ENCODE results near the gene ZNF526. TPM values are rescaled to one million over a fixed set of nuclear protein-coding genes. Genes with fewer than 3 reads are reported as not detected.
A peak's percentile ranks its signal among the peaks of the same experiment; 100 is the strongest.

The ZNF526 gene
- total RNA-seq, 2 experiments from 2014 or later = 5.0 to 6.2 TPM

DNA sequence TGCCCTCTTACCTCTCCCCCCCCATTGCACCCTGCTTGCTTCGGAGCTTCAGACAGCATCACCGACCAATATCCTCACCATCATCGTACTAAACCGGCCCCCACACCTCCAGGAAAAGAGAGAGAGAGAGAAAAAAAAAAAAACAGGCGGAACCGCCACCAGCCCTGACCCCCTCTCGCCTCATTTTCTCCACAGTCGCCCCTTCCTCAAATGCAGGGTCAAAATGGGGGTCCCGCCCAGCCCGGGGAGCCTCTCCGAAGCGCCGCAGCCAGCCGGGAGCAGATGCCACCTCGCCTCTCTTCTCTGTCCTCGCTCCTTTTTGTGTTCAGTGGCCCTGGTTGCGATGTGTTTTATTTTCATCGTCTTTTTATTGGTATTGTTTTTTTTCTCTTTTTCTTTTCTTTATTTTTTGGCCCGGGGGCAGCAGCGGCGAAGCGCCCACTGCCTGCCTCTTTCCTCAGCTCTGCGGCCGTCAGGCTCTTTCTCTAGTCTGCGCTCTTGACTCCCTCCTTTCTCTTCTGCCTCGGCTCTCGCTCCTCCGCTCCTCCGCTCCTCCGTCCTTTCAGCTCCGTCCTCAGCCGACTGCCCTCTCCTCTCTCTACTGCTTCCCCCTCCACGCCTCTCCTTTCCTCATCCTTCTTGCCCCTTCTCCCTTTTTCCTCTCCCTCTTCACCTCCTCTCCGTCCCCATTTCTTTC, 44.0 kb upstream of the ZNF526 start:
- H3K4me3 Mint-ChIP-seq = peak overlapping the region; percentile 89

DNA sequence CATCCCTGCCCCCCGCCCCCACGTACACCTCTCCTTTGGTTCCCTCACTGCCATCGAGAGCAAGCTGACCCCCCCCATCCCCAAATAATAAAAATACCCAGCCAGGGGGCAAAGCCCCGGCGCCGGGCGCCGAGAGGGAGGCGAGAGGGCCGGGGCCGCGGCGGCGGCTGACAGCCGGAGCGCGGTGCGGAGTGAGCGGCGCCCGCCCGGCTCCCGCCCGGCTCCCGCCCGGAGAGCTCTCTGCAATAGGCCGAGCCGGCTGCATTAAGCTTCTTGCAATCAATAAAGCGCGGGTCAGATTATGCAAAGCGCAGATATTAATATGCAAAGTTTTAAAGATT, 43.5 kb upstream of the ZNF526 start:
- peaks cover 35% of the 10 kb centered on the region for H3K27me3 Mint-ChIP-seq
- Histone ChIP-seq H3K27me3 (ENCODE audit: control insufficient read depth in 1 of 2, insufficient read depth in 2 of 2, low read length in 2 of 2) (peaks cover 36 to 37% of the 10 kb centered on the region in 2 experiments), H3K4me1 (ENCODE audit: insufficient read depth, low read length) (peaks cover 34% of the 10 kb centered on the region), H3K4me3 (ENCODE audit: low read length) (peak overlapping the region; percentile 56), H3K36me3 (ENCODE audit: insufficient read depth, low read length) (no peaks in the 10 kb centered on the region), H3K9me3 (ENCODE audit: control insufficient read depth in 1 of 2, insufficient read depth in 1 of 2, low read length in 2 of 2) (no peaks in the 10 kb centered on the region), H3K27ac (ENCODE audit: low read depth in 1 of 2, low read length in 2 of 2) (no peak overlapping the region)
- ChIA-PET POLR2A (interaction anchor here (0.9 to 2.5 kb wide), 10 partner anchors 9 to 68 kb away, joined by 3 to 19 read pairs (median 4); partner anchors contain the start of gene GSK3A), CTCF (interaction anchor here (0.7 to 2.7 kb wide), 16 partner anchors 9 to 264 kb away, joined by 3 to 9 read pairs (median 4); partner anchors contain the start of genes GSK3A and POU2F2)
- no peak overlapping the region for H3K27ac Mint-ChIP-seq
- H3K4me3 Mint-ChIP-seq = peak overlapping the region; percentile 89
- TF ChIP-seq, protein P1, sequence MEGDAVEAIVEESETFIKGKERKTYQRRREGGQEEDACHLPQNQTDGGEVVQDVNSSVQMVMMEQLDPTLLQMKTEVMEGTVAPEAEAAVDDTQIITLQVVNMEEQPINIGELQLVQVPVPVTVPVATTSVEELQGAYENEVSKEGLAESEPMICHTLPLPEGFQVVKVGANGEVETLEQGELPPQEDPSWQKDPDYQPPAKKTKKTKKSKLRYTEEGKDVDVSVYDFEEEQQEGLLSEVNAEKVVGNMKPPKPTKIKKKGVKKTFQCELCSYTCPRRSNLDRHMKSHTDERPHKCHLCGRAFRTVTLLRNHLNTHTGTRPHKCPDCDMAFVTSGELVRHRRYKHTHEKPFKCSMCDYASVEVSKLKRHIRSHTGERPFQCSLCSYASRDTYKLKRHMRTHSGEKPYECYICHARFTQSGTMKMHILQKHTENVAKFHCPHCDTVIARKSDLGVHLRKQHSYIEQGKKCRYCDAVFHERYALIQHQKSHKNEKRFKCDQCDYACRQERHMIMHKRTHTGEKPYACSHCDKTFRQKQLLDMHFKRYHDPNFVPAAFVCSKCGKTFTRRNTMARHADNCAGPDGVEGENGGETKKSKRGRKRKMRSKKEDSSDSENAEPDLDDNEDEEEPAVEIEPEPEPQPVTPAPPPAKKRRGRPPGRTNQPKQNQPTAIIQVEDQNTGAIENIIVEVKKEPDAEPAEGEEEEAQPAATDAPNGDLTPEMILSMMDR (IDR thresholded peaks at IDR 0.05) = no peak
- DNase-seq (no peak), ATAC-seq (ENCODE audit: poor library complexity) (peak; percentile 29)
- H3K9me3 Mint-ChIP-seq = no peaks in the 10 kb centered on the region
- peaks cover 21% of the 10 kb centered on the region for H3K4me1 Mint-ChIP-seq (ENCODE audit: low read depth)
- no peaks in the 10 kb centered on the region for H3K36me3 Mint-ChIP-seq (ENCODE audit: low read depth)
- intact Hi-C loops (cut with DNase I, micrococcal nuclease) = loop anchor here (5.0 kb wide), 1 partner anchor 41 kb away; the partner anchor contains the start of gene DEDD2 (in 2 of the 2)

More for the DNA sequence above, 44.0 kb upstream of the ZNF526 start:
- TF ChIP-seq, protein P1 (IDR thresholded peaks at IDR 0.05) = no peak
- intact Hi-C loops (cut with DNase I, micrococcal nuclease) = loop anchor here (5.0 kb wide), 1 partner anchor 41 kb away; the partner anchor contains the start of gene DEDD2 (in 2 of the 2)
- Histone ChIP-seq H3K27me3 (ENCODE audit: control insufficient read depth in 1 of 2, insufficient read depth in 2 of 2, low read length in 2 of 2) (peaks cover 36 to 37% of the 10 kb centered on the region in 2 experiments), H3K9me3 (ENCODE audit: control insufficient read depth in 1 of 2, insufficient read depth in 1 of 2, low read length in 2 of 2) (no peaks in the 10 kb centered on the region), H3K4me1 (ENCODE audit: insufficient read depth, low read length) (peaks cover 34% of the 10 kb centered on the region), H3K4me3 (ENCODE audit: low read length) (peak overlapping the region; percentile 56), H3K36me3 (ENCODE audit: insufficient read depth, low read length) (no peaks in the 10 kb centered on the region), H3K27ac (ENCODE audit: low read depth in 1 of 2, low read length in 2 of 2) (no peak overlapping the region)
- Mint-ChIP-seq H3K36me3 (ENCODE audit: low read depth) (no peaks in the 10 kb centered on the region), H3K27me3 (peaks cover 35% of the 10 kb centered on the region), H3K27ac (no peak overlapping the region), H3K4me1 (ENCODE audit: low read depth) (peaks cover 21% of the 10 kb centered on the region), H3K9me3 (no peaks in the 10 kb centered on the region)
- CTCF ChIA-PET = interaction anchor here (0.6 to 2.7 kb wide), 17 partner anchors 10 to 264 kb away, joined by 3 to 9 read pairs (median 4); partner anchors contain the start of genes GSK3A and POU2F2
- peak in 4 of 14 experiments; percentile 28 to 45 (median 40) for DNase-seq
- no peak for ATAC-seq (ENCODE audit: poor library complexity)
- POLR2A ChIA-PET = interaction anchor here (0.6 to 2.5 kb wide), 10 partner anchors 9 to 69 kb away, joined by 3 to 19 read pairs (median 4); partner anchors contain the start of gene GSK3A

DNA sequence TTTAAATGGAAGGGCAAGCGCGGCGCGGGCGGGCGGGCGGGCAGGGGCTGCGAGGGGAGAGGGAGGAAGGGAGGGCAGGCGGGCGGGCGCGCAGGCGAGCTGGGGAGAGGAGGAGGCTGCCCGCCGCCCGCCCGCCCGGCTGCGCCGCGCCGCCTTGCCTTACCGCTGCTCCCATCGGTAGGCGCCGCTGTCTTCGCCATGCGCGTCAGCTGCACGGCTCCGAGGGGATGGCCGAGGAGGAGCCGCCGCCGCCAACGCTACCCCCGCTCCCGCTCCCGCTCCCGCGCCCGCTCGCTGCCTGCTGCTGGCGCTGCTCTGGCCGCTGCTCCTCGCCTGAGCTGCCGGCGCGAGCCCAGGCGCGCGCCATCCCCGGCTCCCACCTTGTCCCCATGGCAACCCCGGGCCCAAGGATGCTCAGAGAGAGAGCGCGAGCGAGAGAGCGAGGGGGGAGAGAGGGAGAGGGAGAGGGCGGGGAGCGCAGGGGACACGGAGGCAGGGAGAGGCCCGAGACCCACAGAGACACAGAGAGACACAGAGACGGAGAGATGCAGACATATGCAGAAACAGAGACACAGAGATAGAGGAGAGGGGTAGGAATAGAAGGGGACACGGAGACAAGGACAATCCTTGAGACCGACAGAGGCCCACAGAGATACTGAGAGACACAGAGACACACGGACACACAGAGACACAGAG, 43.0 kb upstream of the ZNF526 start:
- DNase-seq (peak; percentile 61 to 91 (median 72)), ATAC-seq (ENCODE audit: poor library complexity) (peak; percentile 95)
- no peak overlapping the region for H3K4me3 Mint-ChIP-seq
- no peaks in the 10 kb centered on the region for H3K9me3 ChIP-seq (ENCODE audit: control insufficient read depth in 1 of 2, insufficient read depth in 1 of 2, low read length in 2 of 2)
- peak overlapping the region; percentile 56 for H3K4me3 ChIP-seq (ENCODE audit: low read length)
- H3K36me3 Mint-ChIP-seq (ENCODE audit: low read depth) = no peaks in the 10 kb centered on the region
- no peak overlapping the region for H3K27ac Mint-ChIP-seq
- H3K36me3 ChIP-seq (ENCODE audit: insufficient read depth, low read length) = no peaks in the 10 kb centered on the region
- H3K4me1 Mint-ChIP-seq (ENCODE audit: low read depth) = peaks cover 25% of the 10 kb centered on the region
- peaks cover 36 to 37% of the 10 kb centered on the region in 2 experiments for H3K27me3 ChIP-seq (ENCODE audit: control insufficient read depth in 1 of 2, insufficient read depth in 2 of 2, low read length in 2 of 2)
- H3K9me3 Mint-ChIP-seq = no peaks in the 10 kb centered on the region
- peaks cover 35% of the 10 kb centered on the region for H3K27me3 Mint-ChIP-seq
- ChIA-PET CTCF (interaction anchor here (0.7 to 2.7 kb wide), 16 partner anchors 9 to 263 kb away, joined by 3 to 9 read pairs (median 4); partner anchors contain the start of genes GSK3A and POU2F2), POLR2A (interaction anchor here (0.9 to 2.5 kb wide), 10 partner anchors 8 to 68 kb away, joined by 3 to 19 read pairs (median 4); partner anchors contain the start of gene GSK3A)
- TF ChIP-seq, protein P1 (IDR thresholded peaks at IDR 0.05) = peak; percentile 35
- peaks cover 34% of the 10 kb centered on the region for H3K4me1 ChIP-seq (ENCODE audit: insufficient read depth, low read length)
- no peak overlapping the region for H3K27ac ChIP-seq (ENCODE audit: low read depth in 1 of 2, low read length in 2 of 2)
- intact Hi-C loops (cut with DNase I, micrococcal nuclease) = loop anchor here (5.0 kb wide), 1 partner anchor 40 kb away; the partner anchor contains the start of gene DEDD2 (in 2 of the 2)

All from CD4-positive, alpha-beta T cell (primary cell).